ENCODE data around the gene UQCC5.

DNA sequence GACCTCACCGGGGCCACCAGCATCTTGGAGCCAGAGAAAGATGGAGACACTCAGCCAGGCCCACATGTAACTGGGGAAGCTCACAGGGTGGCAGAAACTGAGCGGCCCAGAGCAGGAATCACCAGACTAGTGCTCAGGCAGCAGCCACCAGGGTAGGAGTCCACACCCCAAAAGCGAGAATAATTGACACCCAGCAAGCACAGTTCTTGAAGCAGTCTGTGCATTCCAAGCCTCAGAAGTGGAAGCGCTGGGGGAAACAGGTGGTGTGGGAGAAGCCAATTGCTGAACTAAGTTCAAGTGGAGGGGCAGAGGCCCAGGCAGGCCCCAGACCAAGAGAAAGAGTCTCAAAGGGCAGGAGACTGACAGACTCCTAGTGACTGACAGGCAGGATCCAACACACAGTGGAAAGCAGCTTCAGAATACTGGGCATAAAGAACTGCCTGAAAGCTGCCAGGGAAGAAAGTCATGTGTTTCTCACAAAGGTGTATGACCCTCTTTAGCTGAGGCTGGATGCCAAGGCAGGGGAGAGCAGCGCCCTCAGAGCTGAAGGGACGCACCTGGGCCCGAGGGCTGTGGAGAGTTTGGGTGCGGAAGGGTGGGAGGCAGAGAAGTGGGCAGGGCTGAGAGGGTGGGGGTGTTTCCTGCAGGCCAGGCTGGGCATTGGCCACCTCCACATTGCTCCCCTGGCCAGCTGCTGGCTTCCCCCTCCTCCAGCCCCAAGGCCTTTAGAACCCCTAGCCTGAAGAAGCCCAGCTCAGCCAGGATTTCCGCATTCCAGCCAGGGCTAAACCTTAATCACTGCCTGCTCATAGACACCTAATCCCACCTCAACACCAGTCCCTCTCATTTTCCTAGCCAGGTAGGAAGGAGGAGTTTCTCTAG lies 10.5 kb upstream of the UQCC5 start:
- TF ChIP-seq, protein P1, sequence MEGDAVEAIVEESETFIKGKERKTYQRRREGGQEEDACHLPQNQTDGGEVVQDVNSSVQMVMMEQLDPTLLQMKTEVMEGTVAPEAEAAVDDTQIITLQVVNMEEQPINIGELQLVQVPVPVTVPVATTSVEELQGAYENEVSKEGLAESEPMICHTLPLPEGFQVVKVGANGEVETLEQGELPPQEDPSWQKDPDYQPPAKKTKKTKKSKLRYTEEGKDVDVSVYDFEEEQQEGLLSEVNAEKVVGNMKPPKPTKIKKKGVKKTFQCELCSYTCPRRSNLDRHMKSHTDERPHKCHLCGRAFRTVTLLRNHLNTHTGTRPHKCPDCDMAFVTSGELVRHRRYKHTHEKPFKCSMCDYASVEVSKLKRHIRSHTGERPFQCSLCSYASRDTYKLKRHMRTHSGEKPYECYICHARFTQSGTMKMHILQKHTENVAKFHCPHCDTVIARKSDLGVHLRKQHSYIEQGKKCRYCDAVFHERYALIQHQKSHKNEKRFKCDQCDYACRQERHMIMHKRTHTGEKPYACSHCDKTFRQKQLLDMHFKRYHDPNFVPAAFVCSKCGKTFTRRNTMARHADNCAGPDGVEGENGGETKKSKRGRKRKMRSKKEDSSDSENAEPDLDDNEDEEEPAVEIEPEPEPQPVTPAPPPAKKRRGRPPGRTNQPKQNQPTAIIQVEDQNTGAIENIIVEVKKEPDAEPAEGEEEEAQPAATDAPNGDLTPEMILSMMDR (IDR thresholded peaks at IDR 0.05) = no peak
- no peak for TF ChIP-seq POLR2A (IDR thresholded peaks at IDR 0.05)

All from prostate gland (tissue), 2 donors.